Epidermal melanocyte (primary cell): ENCODE data around the gene KCNJ11.

ENCODE experiments used
- DNase-seq: peaks from one replicate; pipeline ENCODE4 v3.0.0; 2011; ENCODE audit warnings: low spot score; ENCODE audit not compliant: insufficient read length

The KCNJ11 gene

DNA sequence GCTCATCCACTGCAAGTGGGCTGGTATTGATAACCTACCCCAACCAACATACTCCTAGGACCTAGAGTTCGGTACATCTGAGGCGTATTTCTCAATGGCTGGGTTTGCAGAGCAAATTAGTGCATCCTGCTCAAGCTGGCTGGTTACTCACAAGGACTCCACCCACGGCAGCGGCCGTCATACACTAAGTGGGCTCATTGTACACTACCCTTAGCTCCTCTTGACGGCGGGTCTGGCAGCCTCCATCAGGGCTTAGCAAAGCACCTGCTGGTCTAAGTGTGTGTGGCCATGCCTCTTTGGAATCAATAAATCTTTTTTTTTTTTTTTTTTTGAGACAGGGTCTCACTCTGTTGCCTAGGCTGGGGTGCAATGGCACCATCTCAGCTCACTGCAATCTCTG lies 20.2 kb upstream of the KCNJ11 start:
- DNase-seq = no peak

DNA sequence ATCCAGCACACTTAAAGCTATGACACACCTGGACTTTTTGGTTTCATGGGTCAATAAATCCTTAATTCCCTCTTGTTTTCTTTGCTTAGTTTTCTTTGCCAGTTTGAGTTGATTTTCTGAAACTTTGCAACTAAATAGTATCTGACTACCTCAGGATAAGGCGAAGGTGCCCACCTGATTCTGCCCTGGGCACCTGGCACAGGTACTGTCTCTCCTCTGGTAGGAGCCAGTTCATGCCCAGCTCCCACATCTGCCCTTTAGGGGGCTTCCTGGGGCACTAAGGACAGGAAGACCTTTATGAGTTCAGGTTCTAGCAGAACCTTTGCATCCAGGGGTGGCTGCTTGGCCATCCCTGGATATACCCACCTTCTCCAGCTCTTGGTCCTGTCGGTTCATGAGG lies 19.6 kb upstream of the KCNJ11 start:
- DNase-seq = no peak

DNA sequence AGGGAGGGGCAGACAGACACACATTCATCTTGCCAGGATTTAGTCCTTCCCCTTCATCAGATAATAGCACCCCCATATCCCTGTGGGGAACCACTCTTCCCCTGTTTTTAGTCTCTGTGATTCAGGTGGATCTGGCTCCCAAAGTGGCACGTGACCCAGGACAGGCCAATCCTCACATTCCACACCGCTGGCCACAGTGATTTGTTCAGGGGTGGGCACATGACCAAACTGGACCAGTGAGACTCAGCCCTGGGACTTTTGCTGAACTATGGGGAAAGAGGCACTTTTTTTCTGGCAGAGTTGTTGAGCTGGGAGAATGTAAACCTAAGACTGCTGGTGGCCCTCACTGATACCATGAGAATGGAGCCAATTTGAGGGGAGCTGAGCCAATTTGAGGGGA lies 19.1 kb upstream of the KCNJ11 start:
- no peak for DNase-seq

DNA sequence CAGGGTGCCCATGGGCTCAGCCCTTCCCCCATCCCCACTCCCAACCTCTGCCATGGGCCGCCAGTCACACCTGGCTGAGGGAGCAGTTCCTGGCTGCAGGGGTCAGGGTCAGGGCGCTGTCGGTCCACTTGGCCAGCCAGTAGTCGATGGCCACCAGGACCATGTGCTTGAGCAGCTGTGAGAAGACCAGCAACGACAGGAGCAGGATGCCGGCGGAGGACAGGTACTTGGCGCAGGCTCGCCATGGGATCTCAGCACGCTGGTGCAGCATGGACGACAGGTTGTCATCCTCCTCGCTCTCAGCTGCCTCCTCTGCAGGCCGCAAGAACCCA lies 18.3 kb upstream of the KCNJ11 start:
- no peak for DNase-seq

DNA sequence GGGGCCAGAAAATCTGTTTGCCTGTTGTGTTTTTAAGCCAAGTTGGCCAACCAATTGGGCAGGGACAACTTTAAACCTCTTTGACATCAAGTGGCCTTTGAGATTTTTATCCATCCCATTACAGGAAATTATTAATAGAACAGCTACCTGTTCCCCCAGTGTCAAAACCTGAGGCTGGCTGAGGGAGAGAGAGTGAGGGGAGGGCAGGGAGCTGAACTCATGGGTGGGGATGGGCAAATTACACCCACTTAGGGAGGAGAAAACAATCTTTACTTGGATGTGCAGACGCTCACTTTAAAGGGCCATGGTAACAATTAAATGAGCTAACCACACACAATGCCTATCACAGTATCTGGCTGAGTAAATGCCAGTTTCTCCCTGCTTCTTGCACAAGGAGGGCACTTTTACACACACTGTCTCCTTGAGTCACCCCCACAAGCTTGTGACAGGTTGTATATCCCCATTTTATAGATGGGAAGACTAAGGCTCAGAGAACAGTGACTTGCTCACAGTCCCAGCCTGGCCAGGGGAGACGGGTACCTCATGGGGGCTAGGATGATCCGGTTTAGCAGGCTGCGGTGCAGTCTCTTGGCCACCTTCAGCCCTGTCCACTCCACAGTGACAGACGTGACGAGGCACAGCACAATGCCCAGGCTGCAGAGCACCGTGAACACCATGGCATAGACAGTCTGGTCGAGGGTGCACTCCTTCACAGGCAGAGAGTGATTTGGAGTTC lies 17.8 kb upstream of the KCNJ11 start:
- no peak for DNase-seq

DNA sequence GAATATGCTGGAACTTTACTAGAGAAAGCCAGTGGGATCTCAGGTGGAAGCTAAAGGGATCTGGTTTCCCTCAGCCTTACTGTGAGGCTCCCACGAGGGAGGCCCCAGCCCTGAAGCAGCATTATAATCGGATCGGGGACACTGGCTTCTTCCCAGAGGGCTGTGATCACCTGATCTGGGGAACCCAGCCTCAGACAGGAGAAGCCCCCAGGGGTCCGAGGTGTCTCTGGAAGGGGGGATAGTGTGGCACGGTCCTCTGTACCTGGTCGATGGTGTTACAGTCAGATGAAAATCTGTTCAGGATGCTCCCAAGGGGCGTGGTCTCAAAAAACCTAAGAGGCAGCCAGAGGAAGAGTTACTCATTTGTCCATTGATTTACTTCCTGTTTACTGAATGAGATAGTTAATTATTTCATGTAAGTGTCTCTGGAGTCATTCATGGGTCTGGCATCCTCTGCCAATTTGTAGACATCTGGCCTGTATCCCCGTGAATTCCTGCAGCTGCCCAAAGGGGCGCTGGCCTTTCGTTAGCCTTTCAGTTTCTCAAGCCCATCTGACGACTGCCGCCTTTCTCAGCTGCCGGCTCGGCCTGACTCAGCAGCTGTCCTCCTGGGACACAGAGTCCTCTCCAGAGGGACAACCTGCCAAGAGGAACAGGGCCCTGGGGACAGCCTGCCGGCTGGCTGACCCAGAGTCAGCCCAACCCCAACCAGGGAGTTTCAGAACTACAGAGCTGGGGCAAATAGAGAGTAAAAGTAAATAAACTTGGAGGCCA lies 17.0 kb upstream of the KCNJ11 start:
- no peak for DNase-seq

DNA sequence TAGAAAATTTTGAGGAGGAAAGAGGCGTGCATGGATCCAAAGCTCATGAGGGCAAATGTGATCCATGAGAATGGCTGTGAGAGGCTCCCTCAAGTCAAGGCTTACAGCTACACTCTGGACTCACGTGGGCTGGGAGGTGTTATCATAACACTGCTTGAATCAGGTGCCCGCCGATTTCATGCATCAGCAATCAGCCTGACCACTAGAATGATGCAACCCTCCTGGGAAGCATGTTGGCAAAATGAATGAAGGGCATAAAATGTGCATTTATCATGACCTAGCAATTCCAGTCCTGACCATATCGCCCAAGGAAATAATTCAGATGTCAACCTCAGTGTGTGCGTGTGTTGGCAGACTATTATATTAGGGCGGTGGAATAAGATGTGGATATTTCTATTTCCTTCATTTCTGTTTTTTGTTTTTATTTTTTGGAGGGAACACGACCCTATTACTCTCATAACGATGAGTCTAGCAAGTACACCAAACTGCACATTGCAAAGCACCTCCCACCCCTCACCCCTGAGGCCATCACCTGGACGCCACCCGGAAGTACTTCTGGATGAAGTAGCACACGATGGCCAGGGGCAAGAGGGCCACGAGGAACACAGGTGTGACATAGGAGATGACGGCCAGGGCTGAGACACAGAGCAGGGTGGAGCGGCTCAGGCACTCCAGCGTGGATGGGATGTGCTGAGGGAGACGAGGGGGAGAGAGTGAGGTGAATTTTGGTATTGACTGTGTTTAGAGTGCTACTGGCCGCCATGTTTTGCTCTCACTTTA lies 15.7 kb upstream of the KCNJ11 start:
- DNase-seq = no peak

DNA sequence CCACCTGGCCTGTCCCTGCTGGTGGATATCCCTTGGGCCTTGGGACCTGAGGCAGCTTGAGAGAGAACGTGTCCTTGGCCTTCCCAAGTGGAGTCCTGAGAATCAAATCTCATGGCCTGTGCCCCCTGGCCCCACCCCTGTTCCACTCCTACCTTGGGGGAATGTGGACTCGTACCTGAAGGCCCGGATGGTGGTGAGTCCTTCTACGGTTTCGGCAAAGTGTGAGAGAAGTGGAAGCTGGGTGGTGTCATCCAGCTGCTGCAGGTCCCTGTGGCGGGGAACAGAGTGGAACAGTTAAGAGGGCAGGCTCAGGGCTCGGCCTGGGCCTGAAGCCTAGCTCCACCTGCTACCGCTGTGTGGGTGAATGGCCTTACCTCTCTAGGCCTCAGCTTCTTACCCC lies 14.0 kb upstream of the KCNJ11 start:
- no peak for DNase-seq

DNA sequence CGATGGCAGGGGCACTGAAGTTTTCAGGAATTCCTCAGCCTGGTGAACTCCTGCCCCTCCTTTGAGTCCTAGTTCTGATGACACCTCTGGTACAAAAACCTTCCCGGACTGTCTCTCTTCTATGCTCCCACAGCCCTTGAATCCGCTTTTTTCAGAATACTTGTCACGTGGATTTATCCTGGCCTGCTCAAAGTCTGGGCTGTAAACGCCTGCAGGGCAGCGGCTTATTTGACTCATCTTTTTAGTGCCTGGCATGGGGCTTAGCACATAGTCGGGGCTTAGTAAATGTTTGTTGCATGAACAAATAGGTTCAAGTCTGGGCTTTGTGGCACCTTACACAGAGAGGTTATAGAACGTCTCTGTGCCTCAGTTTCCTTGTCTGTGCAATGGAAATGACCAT lies 13.4 kb upstream of the KCNJ11 start:
- DNase-seq = no peak

DNA sequence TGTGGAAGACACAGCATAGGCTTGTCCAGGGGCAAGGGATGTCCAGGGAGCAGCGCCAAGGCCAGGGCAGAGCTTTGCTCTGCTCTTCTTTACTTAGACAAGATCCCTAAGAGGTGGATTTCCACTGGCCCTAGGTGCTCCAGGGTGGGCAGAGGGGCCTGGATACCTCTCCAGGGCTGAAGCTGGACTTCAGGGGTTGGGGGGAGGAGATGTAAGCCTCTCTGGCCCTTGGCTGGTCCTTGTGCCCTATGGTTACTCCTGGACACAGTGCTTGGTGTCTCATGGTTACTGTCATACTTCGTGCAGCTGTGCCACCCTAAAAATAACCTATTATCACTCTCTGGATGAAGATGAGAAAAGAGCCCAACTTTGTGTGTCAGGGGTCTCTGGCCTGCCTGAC lies 12.9 kb upstream of the KCNJ11 start:
- DNase-seq = no peak

DNA sequence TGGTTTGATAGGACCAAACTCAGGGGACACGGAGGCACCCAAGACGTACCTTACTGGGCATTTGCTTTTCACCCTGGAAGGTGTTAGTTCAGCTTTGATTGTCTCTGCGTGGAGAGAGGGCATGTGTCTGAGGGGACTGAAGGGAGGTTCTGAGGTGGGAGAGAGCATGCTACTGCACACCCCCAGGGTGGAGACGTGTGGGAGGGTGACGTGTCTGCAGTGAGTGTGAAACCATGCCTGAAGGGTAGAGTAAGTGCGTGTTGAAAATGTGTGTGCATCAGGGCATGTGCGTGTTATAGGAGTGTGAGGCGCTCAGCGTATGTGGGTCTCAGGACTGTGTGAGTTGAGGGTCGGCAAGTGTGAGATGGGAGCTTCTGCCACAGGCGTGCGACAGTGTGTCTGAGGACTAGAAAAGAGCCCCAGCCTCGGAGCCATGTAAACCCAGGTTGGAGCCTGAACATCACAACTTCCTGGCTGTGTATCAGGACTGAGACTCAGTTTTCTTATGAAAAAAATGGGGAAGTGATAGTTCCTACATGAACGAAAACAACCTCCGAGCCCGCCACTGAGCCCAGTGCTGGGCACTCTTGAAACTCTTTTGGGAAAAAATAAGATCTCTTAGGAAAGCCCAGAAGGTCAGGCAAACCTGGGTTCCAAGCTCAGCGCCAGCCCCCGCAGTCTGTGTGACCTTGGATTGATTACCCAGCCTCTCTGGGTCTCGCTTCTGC lies 11.8 kb upstream of the KCNJ11 start:
- DNase-seq = no peak

DNA sequence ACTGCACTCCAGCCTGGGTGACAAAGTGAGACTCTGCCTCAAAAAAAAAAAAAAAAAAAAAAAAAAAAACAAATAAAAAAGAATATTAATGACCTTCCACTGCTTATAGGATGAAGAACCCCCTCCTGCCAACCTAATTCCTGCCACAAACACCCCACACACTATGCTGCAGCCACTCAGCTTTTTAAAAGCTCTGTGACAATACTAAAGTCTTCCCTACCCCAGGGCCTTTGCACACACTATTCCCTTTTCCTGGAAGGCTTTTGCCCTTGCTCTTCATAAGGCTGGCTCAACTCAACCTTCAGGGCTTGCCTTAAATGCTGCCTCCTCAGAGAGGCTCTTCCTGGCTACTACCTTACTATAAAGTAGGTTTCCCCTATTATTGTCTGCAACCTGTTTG lies 10.8 kb upstream of the KCNJ11 start:
- DNase-seq = no peak

DNA sequence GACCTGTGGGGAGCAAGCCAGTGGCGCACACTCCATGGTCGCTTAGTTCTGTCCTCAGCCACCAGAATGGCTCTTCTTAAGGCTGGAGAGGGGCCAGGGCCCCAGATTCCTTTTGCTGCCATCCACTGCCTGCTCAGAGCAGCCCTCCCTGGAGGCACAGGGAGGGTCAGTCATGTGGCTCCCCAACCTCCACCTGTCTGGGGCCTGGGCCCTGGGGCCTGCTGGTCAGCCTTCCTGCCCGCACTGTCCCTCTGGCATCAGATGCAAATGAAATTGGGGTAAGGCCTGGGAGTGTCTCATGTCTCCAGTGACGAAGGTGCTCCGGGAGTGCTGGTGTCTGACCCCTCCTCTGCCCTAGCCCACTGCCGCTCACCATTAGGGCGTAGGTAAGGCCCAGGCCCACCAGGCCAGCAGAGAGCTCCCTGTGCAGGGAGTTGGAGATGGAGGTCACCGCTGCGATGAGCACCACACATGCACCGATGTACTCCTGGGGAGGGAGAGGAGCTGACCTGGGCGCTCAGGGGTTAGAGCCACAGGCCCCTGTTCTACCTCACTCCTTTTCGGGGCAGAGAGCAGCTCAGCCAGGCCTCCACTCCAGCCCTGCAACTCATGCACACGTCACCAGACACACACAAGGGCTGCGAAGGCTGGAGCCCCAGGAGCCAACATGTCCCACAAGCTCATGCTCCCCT lies 9.0 kb upstream of the KCNJ11 start:
- no peak for DNase-seq

DNA sequence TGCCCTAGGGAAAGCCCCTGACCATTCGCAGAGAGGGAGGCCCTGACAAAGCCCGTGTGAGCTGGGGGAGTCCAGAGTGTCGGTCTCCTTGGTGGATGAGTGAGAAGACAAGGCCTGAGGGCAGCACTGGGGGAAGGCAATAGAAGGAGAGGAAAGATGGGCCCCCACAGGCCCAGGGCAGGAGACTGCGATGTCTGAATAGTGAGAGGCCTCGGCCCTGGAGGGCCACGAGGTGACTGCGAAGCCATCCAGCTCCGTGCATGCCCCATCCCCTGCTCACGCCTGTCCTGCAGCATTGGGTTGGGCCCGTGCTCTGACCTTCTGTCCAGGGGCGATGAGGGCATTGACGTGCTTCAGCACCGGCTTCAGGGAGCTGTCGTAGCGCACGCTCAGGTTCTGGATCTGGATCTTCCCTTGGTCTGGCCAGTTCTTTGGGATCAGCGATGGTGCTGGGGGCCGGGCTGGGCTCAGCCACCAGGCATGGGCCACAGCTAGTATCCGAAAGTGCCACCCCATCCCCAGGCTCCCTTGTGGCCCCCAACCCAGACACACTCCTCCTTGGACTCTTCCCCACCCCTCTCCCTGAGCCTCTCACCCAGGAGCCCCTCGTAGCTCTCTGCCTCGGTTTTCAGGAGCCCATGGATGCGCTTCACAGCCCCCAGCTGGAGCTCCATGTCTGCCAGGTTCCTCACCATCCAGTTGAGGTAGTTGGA lies 8.3 kb upstream of the KCNJ11 start:
- DNase-seq = no peak

DNA sequence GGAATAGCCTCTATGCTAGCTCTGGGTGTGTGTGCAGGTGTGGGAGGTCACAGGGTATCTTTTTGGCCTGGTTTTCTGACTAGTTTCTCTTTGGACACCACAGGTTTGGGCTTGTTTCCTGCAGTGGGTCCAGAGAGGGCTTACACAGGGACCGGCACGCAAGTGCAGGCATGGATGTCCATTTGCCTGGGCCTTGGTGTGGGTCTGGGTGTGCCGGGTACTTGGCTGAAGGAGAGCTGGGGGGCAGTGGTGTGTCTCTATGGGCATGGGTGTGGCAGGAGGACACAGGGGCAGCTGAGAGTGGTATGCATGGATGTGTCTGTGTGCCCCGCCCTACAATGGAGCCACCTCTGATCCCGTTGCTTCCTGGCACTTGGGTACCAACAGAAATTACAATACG lies 7.5 kb upstream of the KCNJ11 start:
- DNase-seq = no peak

DNA sequence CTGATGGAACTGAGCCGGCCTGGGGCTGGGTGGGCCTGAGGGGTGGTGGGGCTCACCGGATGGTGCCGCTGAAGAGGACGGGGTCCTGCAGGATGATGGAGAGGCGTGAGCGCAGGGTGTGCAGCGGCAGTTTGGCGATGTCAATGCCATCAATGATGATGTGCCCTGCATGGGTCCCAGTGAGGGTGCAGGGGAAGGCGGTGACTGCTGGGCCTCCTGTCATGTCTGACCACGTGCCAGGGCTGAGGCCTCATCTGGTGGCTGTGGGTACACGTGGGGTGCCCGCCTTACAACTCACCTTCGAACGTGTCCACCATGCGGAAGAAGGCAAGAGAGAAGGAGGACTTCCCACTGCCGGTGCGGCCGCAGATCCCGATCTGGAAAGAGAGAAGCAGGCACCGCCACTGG lies 7.1 kb upstream of the KCNJ11 start:
- DNase-seq = no peak

DNA sequence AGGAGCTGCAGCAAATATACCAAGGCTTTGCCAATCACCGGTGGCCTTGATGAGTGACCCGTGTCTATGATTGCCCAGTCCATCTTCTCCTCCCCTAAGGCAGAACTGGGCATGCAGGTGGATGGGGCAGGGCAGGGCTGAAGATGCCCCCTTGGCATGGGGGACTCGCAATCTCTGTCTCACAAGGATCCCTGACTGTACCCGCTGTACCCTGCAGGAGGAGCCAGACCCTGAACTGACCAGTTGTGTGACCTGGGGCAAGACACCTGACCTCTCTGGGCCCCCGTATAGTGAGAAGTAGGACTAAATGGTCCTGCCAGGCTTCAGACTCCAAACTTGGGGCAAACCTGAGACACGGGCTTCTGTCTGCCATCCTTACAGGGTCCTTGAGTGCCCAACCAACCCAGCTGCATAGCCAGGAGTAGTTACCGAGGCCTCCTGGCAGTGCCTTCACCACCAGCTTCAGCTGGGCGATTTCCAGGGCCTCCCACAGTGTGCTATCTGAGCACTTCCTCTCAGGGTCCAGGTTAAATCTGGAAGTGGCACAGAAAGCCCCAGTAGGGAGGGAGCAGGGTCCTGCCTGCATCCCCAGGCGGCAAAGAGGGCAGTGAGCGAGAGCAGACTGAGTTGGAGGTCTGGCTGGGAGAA lies 6.4 kb upstream of the KCNJ11 start:
- no peak for DNase-seq

DNA sequence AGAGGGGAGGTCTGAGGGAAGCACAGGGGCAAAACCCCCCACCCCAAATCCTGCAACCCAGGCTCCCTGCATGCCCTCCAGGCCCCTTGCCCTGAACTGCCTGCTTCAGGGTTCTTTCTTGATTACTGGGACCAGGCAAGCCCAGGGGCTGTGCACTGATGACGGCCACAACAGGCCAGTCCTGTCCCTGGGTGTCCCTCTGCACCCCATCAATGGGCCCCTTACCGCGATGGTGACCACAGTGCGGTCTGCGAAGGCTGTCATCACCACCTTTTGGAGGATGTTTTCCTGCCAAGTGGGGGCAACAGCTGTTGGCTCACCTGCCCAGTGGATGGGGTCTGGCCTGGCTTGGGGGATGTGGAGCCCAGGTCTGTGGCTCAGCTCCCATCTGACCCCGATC lies 5.0 kb upstream of the KCNJ11 start:
- DNase-seq = no peak

DNA sequence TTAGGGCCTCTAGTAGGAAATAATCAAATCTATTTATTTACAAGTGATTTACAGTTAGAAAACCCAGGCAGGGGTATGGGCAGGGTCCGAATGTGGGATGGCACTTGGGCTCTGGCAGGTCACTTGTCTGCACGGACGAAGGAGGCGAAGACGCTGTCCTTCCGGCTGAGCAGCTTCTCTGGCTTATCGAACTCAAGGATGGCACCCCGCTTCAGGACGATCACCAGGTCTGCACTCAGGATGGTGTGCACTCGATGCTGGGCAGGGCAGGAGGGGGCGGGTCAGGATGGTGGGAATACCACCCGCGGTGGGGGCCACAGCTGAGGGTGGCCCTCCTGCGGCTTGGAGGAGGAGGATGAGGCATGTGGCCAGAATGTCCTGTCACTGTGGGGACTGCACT lies 4.4 kb upstream of the KCNJ11 start:
- DNase-seq = no peak
